HL-60 (cell line): ENCODE results near the gene TRIM72.

Experiments used
- DNase-seq, 2 experiments: peaks; one replicate each; pipeline ENCODE4 v3.0.0-alpha.2; 2010 to 2020; ENCODE audit warnings: low read depth in 1 of 2, low spot score in 1 of 2
- H3K27ac ChIP-seq: fragments of 250-450 bp; sonication (Bioruptor Pico); replicated peaks from 2 replicates; pipeline ENCODE4 v1.5.1; 2020; ENCODE audit warnings: mild to moderate bottlenecking, moderate library complexity
- H3K27me3 ChIP-seq: fragments of 250-450 bp; sonication (Bioruptor Pico); 2 replicates; pipeline ENCODE4 v1.5.1; 2021; ENCODE audit warnings: mild to moderate bottlenecking, moderate library complexity; ENCODE audit not compliant: insufficient read depth, poor library complexity, severe bottlenecking
- H3K4me3 ChIP-seq: replicated peaks from 2 replicates; pipeline ENCODE4 v1.5.1; 2011; ENCODE audit warnings: mild to moderate bottlenecking, control low read depth, low read length; ENCODE audit not compliant: insufficient read depth
- GABPA ChIP-seq: IDR thresholded peaks from 2 replicates; pipeline ENCODE4 v1.6.1; 2012; ENCODE audit warnings: low read depth
- POLR2AphosphoS5 ChIP-seq: IDR thresholded peaks from 2 replicates; pipeline ENCODE4 v1.6.1; 2012; ENCODE audit warnings: low read depth
- SPI1 ChIP-seq: IDR thresholded peaks from 2 replicates; pipeline ENCODE4 v1.6.1; 2012; ENCODE audit warnings: low read depth, mild to moderate bottlenecking, borderline replicate concordance
- TF ChIP-seq, protein P1 (sequence below): IDR thresholded peaks from 2 replicates; pipeline ENCODE4 v1.6.1; 2012; ENCODE audit warnings: low read depth; ENCODE audit not compliant: insufficient replicate concordance
- TF ChIP-seq, protein P2 (sequence below): IDR thresholded peaks from one replicate; pipeline ENCODE4 v1.5.1; 2011; ENCODE audit warnings: low read length, control low read depth, inconsistent platforms; ENCODE audit not compliant: insufficient read depth

The TRIM72 gene

GRCh38 chr16:31189412-31189778 lies 24.5 kb upstream of the TRIM72 start:
- TF ChIP-seq, protein P1, sequence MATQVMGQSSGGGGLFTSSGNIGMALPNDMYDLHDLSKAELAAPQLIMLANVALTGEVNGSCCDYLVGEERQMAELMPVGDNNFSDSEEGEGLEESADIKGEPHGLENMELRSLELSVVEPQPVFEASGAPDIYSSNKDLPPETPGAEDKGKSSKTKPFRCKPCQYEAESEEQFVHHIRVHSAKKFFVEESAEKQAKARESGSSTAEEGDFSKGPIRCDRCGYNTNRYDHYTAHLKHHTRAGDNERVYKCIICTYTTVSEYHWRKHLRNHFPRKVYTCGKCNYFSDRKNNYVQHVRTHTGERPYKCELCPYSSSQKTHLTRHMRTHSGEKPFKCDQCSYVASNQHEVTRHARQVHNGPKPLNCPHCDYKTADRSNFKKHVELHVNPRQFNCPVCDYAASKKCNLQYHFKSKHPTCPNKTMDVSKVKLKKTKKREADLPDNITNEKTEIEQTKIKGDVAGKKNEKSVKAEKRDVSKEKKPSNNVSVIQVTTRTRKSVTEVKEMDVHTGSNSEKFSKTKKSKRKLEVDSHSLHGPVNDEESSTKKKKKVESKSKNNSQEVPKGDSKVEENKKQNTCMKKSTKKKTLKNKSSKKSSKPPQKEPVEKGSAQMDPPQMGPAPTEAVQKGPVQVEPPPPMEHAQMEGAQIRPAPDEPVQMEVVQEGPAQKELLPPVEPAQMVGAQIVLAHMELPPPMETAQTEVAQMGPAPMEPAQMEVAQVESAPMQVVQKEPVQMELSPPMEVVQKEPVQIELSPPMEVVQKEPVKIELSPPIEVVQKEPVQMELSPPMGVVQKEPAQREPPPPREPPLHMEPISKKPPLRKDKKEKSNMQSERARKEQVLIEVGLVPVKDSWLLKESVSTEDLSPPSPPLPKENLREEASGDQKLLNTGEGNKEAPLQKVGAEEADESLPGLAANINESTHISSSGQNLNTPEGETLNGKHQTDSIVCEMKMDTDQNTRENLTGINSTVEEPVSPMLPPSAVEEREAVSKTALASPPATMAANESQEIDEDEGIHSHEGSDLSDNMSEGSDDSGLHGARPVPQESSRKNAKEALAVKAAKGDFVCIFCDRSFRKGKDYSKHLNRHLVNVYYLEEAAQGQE: no peak
- TF ChIP-seq, protein P2, sequence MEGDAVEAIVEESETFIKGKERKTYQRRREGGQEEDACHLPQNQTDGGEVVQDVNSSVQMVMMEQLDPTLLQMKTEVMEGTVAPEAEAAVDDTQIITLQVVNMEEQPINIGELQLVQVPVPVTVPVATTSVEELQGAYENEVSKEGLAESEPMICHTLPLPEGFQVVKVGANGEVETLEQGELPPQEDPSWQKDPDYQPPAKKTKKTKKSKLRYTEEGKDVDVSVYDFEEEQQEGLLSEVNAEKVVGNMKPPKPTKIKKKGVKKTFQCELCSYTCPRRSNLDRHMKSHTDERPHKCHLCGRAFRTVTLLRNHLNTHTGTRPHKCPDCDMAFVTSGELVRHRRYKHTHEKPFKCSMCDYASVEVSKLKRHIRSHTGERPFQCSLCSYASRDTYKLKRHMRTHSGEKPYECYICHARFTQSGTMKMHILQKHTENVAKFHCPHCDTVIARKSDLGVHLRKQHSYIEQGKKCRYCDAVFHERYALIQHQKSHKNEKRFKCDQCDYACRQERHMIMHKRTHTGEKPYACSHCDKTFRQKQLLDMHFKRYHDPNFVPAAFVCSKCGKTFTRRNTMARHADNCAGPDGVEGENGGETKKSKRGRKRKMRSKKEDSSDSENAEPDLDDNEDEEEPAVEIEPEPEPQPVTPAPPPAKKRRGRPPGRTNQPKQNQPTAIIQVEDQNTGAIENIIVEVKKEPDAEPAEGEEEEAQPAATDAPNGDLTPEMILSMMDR: no peak
- TF ChIP-seq SPI1 (no peak), GABPA (no peak), POLR2AphosphoS5 (no peak)
- no peaks in the 10 kb centered on the region for H3K27me3 ChIP-seq
- no peak for DNase-seq
- no peak overlapping the region for H3K27ac ChIP-seq
- no peak overlapping the region for H3K4me3 ChIP-seq

DNA sequence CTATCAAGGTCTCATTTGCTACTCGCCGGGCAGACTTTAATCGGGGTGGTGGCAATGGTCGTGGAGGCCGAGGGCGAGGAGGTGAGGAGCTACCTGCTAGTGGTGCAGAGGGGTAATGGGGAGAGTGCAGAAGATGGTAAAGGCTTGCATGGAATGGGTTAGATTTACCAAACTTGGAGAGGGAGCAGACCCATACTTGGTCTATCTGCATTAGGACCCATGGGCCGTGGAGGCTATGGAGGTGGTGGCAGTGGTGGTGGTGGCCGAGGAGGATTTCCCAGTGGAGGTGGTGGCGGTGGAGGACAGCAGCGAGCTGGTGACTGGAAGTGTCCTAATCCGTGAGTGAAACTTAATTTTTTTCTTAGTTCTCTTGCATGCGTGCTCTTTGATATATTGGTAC lies 23.9 kb upstream of the TRIM72 start:
- no peak for DNase-seq
- Histone ChIP-seq H3K4me3 (no peak overlapping the region), H3K27ac (no peak overlapping the region), H3K27me3 (no peaks in the 10 kb centered on the region)
- TF ChIP-seq POLR2AphosphoS5 (0 out of 2 replicates have a peak, but pooled peaks have one; percentile 13), GABPA (no peak)

DNA sequence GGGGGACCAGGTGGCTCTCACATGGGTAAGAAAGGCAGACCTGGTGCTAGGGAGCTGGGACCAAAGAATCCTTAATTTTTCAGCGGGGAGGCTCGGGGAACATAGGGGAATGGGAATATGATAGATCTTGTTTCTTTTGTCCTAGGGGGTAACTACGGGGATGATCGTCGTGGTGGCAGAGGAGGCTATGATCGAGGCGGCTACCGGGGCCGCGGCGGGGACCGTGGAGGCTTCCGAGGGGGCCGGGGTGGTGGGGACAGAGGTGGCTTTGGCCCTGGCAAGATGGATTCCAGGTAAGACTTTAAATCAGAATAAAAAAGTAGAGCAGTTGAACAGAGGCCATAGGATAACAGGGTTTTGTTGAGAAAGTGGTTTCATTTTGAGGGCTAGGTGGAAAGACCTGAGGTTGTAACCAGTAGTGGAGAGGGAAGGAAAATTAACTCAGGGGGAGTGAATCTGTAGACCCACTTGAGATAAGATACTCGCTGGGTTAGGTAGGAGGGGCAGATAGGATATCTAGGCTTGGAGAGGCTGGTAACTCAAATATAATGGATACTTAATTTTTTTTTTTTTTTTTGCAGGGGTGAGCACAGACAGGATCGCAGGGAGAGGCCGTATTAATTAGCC lies 23.0 kb upstream of the TRIM72 start:
- TF ChIP-seq GABPA: no peak
- no peak; the same call in 1 of the 2 replicates for TF ChIP-seq POLR2AphosphoS5
- TF ChIP-seq, protein P2: no peak
- TF ChIP-seq, protein P1: no peak
- TF ChIP-seq SPI1: no peak
- Histone ChIP-seq H3K4me3 (no peak overlapping the region), H3K27me3 (no peaks in the 10 kb centered on the region), H3K27ac (no peak overlapping the region)
- no peak for DNase-seq

GRCh38 chr16:31191697-31192428 lies 22.1 kb upstream of the TRIM72 start:
- peak; percentile 66; the same call in 1 of the 2 replicates for TF ChIP-seq POLR2AphosphoS5
- TF ChIP-seq, protein P2: no peak
- Histone ChIP-seq H3K27me3 (no peaks in the 10 kb centered on the region), H3K27ac (no peak overlapping the region), H3K4me3 (no peak overlapping the region)
- DNase-seq: no peak
